Measurements from ENCODE around the gene CD200R1L.

The CD200R1L gene

DNA sequence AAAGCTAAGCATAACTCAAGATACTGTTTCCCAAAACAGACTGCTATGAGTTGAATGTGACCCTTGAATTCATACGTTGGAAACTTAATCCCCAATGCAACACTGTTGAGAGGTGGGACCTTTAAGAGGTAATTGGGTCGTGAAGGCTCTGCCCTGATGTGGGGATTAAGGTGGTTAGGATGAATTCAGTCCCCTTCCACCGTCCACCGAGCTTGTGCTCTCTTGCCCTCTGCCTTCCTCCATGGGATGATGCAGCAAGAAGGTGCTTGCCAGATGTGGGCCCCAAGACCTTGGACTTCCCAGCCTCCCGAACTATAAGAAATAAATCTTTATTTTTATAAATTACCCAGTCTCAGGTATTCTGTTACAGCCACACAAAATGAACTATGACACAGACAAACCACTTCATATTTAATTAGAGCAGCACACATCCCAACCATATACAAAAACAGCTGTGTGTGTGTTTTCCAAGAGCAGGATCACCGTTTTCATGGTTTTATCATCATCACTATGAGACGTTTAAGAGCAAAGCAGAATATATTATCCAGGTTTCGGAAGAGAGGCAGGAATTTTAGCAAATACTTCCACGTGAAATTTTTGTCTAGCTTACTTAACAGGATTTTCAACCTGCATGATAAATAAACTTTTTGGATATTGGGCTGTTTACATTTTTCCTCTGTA is 61.2 kb downstream of the CD200R1L start:
- DNase-seq: no peak

DNA sequence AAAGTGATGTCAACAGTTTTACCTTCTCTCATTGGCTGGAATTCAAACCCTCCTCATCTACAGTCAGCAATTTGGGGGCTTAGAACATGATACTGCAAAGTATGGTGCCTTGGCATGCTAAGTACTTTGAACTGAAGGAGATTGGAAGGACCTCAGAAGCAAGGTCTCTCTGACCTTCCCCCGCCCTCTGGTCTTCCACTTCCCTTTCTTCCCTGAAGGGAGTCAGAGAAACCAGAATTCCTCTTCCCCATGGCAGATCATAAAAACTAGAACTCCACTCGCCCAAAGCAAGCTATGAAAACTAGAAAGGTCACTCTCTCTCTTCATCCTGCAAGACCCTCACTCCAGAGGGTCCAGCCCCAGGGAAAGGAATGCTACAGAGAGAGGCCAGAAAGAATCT is 64.2 kb downstream of the CD200R1L start:
- DNase-seq: no peak

DNA sequence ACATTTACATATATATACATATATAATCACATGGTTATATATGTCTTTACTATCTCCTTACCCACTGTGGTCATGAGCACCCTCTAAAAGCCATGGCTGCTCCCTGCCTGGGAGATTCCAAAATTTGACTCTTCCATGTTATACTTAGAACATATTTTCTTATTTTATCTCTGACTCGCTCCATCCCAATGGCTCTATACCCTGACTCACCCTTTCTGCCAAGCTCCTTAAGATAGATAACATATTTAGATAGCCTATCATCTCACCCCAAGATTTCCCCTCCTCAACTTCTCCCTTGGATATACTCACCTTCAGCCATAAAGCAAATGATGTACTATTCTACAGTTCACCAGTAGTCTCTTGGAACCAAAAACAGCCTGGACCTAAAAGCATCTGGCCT is 65.1 kb downstream of the CD200R1L start:
- no peak for DNase-seq

DNA sequence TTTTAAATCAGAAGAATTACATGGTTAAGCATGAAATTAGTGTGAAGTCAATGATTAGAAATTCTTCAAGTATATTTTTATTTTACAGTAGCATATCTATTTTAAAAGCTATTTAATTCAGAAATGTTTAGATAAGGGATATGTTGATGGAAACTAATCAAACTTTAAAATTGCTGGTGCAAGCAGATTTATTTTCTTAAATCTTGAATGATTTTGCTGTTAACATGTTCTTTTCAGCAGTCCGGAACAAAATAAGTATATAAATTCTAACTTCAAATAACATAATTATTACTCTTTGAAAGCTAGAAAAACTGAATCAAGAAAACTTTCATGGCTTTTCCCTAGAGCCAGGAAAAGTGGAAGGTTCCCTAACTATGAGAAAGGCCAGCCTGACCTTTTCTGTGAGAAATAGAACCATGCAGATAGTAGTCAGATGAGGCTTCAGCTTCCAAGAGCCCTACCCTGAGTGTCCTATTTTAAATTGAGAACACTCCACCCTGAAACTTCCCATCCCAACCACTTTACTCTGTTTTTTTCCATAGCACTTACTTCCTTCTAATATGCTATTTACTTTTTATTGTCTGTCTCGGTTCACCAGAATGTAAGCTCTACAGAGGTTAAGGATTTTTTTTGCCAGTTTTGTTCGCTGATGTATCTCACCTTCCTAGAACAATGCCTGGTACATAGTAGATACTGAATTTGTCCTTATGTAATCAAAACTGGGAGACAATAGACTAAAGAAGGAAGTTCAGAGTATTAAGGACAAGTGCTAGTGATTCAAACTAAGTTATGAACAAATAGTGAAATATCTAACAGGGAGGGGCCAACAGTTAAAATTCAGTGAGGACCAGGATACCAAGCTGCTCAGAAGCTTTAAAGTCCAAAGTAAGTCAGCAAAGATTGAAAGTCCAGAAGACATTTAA is 66.8 kb downstream of the CD200R1L start:
- no peak for DNase-seq

DNA sequence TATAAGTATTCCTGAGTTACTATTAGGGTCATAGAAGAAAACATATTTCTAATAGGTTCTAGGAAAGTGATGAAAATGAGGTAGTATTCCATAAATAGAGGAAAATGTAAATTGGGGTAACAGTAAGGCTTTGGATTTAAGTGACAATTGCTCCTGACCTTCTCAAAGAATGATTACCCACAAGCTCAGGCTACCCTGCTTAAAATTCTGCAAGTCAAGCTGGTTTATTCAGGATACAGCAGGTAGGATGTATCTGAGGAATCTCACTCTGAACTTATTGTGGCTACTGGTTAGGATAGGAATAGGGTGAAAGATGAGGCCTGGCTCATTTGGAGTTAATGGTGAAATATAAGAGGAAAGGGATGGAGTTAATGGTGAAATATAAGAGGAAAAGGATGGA is 67.7 kb downstream of the CD200R1L start:
- no peak for DNase-seq

DNA sequence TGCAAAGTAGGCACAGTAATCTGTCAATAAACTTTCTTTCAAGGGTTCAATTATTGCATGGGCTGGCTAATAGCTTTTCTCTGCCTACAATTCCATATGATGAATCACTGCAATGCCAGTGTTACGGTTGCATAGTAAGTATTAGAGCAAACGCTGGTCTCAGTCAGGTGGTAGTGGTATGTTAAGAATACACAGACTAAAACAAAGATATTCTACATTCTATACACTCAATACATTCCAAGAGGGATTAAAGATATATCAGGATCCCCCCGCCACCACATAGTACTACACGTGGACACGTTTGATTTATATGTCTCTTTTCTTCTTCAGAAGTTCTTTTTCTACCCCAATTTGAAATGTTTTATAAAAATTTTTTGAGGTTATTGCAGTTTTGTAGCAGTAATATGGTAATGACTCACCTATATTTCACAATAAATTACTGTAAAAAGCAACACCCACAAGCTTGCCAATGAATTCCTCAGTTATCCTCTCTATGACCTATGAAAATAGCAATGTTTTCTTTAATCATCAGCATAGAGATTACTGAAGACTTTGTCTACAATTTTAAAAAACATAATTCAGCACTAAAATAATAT is 68.2 kb downstream of the CD200R1L start:
- DNase-seq: no peak

DNA sequence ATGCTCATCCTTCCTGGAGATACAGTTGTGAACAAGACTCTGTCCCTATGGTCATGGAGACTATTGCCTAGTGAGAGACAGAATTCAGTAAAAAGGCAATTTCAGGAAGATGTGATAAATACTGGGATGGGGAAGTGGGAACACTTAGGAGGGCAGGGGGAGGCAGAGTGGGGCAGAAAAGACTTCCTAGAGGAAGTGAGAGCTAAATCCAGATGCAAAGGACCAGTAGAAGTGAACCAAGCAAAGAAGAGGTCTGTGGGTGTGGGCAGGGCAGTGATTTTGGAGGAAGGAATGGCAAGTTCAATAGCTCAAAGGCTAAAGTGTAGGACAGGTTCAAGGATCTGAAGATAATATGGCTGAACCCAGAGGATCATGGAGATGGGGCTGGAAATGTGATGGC is 68.9 kb downstream of the CD200R1L start:
- no peak for DNase-seq

DNA sequence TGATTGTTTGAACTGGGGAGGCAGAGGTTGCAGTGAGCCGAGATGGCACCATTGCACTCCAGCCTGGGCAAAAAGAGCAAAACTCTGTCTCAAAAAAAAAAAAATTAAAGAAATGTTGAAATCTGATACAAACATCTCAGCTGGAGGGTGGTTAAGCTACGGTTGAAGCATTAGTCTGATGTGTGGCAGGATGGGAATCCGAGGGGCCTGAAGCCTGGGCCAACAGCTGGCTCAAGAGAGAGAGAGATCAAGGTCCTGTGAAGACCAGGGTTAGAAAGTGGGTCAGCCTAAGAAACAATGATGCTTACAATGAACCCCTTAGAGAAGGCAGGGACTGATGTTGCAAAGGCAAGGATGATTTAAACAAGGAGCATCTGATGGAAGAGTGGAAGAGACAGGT is 69.8 kb downstream of the CD200R1L start:
- DNase-seq: no peak

DNA sequence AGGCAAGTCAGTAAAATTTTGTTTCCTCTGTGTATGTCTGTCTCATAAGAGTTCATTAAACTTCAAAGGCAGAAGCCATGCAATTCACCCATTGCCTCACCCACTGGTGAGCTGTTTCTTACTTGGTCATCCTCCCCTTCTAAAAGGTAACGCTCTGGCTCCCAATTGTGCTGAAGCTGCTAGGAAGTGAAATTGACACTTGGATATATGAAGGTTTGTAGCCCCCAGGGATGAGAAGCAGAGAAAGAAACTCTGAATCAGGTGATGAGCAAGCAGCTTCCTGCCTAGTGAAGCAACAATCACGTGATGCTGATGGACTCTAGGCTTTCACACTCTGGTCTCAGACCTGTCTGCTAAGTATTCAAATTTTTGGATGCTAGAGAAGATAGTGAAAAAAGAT is 70.7 kb downstream of the CD200R1L start:
- no peak for DNase-seq

DNA sequence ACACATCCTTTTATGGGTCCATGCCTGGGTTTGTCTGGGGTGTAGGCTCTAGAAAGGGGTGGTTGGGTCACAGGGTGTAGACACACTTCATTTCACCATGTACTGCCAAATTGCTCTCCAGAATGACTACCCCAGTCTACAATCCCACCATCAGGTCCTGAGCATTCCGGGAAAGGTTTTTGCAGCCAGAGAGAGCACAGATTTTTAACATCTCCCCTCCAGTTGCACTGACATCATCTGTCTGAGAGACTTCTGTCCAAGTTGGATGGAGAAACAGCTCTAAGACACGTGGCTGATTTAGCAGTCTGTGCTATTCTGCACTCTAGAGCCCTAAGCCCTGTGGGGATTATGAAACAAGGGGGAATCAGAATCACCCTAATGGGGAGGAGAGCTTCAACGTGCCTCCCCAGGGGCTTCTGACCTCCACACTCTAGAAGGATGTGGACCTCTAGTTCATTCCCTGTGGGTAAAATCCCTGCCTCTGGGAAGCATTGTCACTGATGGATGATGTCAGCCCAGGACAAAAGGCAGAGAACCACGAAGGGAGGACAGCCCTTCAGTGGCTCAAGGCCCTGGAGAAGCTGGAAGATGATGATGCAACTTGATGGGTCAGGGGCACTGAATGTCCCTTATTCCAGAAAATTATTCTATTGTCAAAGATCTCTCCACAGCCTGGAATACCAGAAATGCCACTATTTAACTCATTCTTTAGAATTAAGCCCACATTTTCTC is 71.5 kb downstream of the CD200R1L start:
- DNase-seq: no peak

DNA sequence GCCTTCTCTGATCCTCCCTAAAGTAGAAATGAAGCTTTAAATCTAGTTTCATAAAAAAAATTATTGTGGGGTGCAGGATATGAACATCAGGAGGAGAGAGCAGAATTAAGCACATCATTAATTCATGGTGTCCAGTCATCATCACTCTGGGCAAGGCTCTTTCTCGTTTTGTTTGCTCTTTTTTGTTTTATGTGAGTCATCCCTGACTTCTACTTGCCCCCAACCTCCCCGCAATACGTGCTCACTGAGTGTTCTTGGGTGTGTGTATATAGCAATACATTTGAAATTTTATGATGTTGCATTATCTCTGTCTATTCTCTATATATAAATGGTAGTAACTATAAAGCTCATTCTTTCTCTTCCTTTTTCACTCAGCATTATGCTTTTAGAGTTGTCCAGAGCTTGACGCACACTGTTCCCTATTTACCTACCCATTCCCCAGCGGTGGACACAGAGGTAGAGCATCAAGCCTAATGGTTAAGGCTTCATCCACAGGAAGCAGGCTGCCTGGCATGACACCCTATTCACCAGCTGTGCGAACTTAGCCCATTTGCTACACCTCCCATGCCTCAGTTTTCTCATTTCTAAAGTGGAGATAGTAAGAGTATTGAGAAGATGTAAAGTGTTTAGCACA is 72.3 kb downstream of the CD200R1L start:
- no peak for DNase-seq

DNA sequence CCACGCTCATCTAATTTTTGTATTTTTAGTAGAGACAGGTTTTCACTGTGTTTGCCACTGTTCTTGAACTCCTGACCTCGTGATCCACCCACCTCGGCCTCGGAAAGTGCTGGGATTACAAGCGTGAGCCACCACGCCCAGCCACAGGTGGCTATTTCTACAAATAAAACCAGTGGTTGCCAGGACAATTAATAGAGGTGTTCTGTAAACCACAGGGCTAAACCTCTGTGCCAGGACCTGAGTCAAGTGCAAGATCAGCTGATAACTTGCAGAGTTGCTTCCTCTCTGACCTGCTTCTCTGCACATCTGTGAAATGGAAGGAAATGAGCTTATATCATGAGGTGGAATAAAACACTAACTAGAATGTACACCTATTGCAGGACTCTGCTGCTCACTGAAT is 72.8 kb downstream of the CD200R1L start:
- no peak for DNase-seq

DNA sequence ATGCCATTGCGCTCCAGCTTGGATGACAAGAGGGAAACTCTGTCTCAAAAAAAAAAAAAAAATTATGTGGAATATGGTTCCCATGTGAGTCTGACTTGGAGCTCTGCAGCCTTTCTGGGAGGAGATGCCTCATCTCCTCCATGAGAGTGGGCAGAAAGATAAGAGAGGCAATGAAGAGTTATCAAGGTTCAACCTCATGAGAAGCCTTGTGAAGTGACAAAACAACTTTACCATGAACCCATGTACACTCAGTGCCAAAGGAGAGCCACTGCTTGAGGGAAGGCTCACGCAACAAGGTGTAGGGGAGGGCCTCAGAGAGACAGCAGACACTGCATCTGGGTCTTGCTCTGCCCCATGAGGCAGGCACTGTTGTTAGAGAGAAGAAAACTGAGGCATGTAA is 75.7 kb downstream of the CD200R1L start:
- no peak for DNase-seq

DNA sequence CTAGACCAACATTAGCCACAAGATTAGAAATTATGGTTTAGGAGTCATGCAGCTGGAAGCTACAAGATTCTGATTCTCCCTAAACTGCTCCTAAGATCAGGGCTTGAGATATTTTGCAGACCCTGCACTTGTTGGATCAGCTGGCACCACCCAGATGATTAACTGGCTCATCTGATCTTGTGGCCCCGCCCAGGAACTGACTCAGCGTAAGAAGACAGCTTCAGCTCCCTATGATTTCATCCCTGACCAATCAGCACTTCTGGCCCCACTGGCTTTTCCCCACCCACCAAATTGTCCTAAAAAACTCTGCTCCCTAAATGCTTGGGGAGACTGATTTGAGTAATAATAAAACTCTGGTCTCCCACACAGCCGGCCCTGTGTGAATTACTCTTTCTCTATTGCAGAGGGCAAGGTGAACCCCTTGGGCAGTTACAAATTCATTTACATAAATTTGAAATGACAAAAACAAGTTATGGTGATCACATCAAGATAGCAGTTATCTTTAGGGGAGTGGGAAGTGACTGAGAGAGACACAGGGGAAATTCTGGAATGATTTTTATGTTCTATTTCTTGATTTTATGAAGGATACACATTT is 76.5 kb downstream of the CD200R1L start:
- no peak for DNase-seq

DNA sequence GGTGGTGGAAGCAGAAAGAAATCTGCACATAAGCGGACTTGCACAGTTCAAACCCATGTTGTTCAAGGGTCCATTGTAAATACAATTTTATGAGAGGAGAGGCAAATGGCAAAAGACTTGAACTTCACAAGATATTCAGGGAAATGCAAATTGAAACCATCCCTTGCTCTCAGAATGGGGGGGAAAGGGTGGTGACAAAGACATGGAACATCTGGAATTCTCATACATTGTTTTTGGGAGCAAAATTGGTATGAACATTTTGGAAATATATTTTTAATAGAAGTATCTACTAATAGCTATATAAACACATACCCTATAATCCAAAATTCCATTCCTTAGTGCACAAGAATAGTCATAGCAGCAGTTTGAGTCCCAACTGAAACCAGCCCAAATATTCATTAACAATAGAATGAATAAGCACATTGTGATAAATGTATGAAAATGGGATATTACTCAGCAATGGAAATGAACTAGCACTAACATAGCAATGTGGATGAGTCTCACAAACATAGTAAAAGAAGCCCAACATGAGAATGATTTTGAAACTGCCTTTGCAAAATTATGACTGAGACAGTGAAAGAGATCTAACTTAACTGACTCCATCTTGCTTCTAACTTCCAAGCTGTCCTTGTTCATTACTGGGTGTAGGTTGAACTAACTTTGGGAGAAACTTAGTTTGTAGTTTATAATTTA is 77.2 kb downstream of the CD200R1L start:
- DNase-seq: no peak

DNA sequence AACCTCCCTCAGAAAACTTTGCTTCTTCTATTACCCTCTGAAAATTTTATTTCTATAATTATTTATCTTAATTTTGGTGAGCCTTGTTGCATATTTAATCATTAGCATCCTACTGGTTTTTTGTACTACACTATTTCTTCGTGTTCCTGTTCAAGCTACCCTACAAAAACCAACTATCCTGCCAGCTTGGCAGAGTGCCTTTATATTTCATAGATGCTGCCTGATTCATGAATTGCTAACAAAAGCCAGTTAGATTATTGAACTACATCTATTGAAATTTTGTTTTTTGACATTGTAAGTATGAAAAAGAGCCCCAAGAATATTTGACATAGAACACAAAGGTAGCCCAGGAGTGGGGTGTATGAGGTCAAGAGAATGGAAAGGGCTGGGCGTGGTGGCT is 78.9 kb downstream of the CD200R1L start:
- no peak for DNase-seq

DNA sequence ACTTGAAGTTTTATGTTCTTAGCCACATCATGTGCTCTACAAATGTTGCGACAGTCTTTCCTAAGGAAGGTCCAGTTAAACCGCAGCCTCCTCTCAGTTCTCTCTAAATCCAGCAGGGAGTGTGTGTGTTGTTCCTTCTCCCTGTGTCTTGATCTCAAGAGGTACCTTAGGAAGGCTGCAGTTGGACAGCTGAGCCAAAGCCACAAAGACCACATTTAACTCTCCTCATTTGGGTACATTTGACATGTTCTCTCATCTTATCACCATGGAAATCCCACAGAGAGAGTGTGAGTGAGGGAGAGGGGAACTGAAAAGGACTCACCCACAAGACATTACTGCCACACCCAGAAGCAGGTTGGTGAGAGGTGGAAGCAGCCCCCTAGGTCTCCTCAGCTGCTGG is 79.5 kb downstream of the CD200R1L start:
- no peak for DNase-seq

Measured in NCI-H446 (cell line).